ENCODE data around the gene PLCB1.

DNA sequence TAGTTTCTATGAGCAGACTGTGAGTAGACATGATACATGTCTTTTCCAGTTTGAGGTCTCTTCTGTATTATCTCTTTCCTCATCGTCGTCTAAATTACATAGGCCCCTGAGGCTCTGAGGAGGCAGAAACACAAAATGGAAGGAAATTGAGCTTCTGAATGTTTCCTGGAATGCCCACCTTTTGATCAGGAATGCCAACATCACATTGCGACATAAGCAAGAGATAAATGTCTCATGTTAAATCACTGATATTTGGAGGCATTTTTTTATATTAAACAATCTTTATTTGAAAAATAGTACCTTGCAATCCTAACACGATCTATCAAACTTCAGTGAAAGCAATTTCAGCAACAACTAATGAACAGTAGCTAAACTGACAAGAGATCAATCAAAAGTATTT lies 802.3 kb downstream of the PLCB1 start:
- TF ChIP-seq CTCF (IDR thresholded peaks at IDR 0.05; ENCODE audit: insufficient read depth, low read depth, low read length) (no peak), EZH2 (IDR thresholded peaks at IDR 0.05; ENCODE audit: insufficient read depth, low read length) (no peak)

Measured in astrocyte (in vitro differentiated cells and primary cell).